Body of pancreas (tissue), 4 donors: ENCODE measurements around the gene PDZD2. TPM values are rescaled to one million over a fixed set of nuclear protein-coding genes. Genes with fewer than 3 reads are reported as not detected.

Experiments used
- ATAC-seq: fragments of 150-250 bp; one replicate; pipeline ENCODE4 v1.9.1; 2016
- DNase-seq, 4 donors: peaks; one replicate each; pipeline ENCODE4 v3.0.0-alpha.2; 2019
- H3K27ac ChIP-seq, 4 donors: fragments of 200-600 bp; sonication (generic); 1 replicate in 3 of 4; 2 replicates in 1 of 4; pipeline versions ENCODE4 v1.5.1 to v1.6.1; 2016 to 2019; ENCODE audit warnings: mild to moderate bottlenecking in 1 of 4, mixed read lengths in 1 of 4, moderate library complexity in 1 of 4
- H3K27me3 ChIP-seq, 2 donors: fragments of 200-600 bp; sonication (generic); one replicate each; pipeline ENCODE4 v1.6.0; 2016; ENCODE audit warnings: mild to moderate bottlenecking in 1 of 2
- H3K36me3 ChIP-seq, 2 donors: fragments of 200-600 bp; sonication (generic); replicated peaks in 1 of 2; 2 replicates each; pipeline ENCODE4 v1.5.1; 2016; ENCODE audit warnings: low read depth in 2 of 2; ENCODE audit not compliant: insufficient read depth in 1 of 2
- H3K4me1 ChIP-seq: fragments of 200-600 bp; sonication (generic); one replicate; pipeline ENCODE4 v1.6.0; 2016
- H3K4me3 ChIP-seq, 2 donors: fragments of 200-600 bp; sonication (generic); 1 replicate in 1 of 2; 2 replicates in 1 of 2; pipeline ENCODE4 v1.5.1; 2016 to 2019
- H3K9me3 ChIP-seq, 3 donors: fragments of 200-600 bp; sonication (generic); 1 replicate in 2 of 3; 2 replicates in 1 of 3; pipeline ENCODE4 v1.5.1; 2016
- CTCF ChIP-seq, 7 experiments: fragments of 450-650 bp in 4 of 7; fragments of 200-600 bp in 3 of 7; sonication (generic) in 3 of 7; IDR thresholded peaks; one replicate each; pipeline ENCODE4 v1.5.1; 2016 to 2019; ENCODE audit warnings: antibody characterized with exemption in 7 of 7
- POLR2A ChIP-seq, 3 donors: fragments of 450-650 bp; IDR thresholded peaks; one replicate each; pipeline ENCODE4 v1.6.1; 2016; ENCODE audit warnings: antibody characterized with exemption in 3 of 3, mild to moderate bottlenecking in 2 of 3
- WGBS, 2 donors: methylation state at CpG; one replicate each; pipeline ENCODE4 v1.1.5; 2017; 5-methylcytosine and 5-hydroxymethylcytosine counted together
- intact Hi-C: fragments of 100-400 bp; cut with DNase I; formaldehyde crosslinking; loops from one replicate; pipeline ENCODE4 v1.15.1; 2023
- total RNA-seq, 2 donors: library from RNA; depleted of rRNA; stranded (reverse); fragments of >200 nt; gene quantifications; one replicate each; pipeline ENCODE4 v1.1.0, GENCODE V29; 2016

PDZD2 gene
- total RNA-seq, 2 donors from 2014 or later, result 3.9 to 12.9 TPM

GRCh38 chr5:31702712-31703111 is 63.8 kb downstream of the PDZD2 start:
- Histone ChIP-seq H3K4me1 (no peaks in the 10 kb centered on the region), H3K4me3 (no peak overlapping the region), H3K9me3 (no peaks in the 10 kb centered on the region), H3K27ac (no peak overlapping the region), H3K27me3 (no peaks in the 10 kb centered on the region), H3K36me3 (no peaks in the 10 kb centered on the region)
- DNase-seq (no peak), ATAC-seq (no peak)
- intact Hi-C loops, result no loop called here
- WGBS, 2 donors, result 46 to 55% methylated on average over 2 of the region's 2 CpGs
- no peak for TF ChIP-seq POLR2A (IDR thresholded peaks at IDR 0.05)
- TF ChIP-seq CTCF (IDR thresholded peaks at IDR 0.05), result no peak

- ATAC-seq (no peak), DNase-seq (no peak)
- WGBS, 2 donors, result 63 to 64% methylated on average over 1 of the region's 1 CpG
- Histone ChIP-seq H3K9me3 (no peaks in the 10 kb centered on the region), H3K27ac (no peak overlapping the region), H3K4me3 (no peak overlapping the region), H3K36me3 (no peaks in the 10 kb centered on the region), H3K27me3 (no peaks in the 10 kb centered on the region), H3K4me1 (no peaks in the 10 kb centered on the region)
- intact Hi-C loops, result no loop called here
- TF ChIP-seq POLR2A (IDR thresholded peaks at IDR 0.05), result no peak
- no peak for TF ChIP-seq CTCF (IDR thresholded peaks at IDR 0.05)
These were observed 64.8 kb downstream of the PDZD2 start for GRCh38 chr5:31703757-31704156.

- TF ChIP-seq CTCF (IDR thresholded peaks at IDR 0.05), result no peak
- TF ChIP-seq POLR2A (IDR thresholded peaks at IDR 0.05), result no peak
- H3K36me3 ChIP-seq, result no peaks in the 10 kb centered on the region
- DNase-seq (no peak), ATAC-seq (no peak)
- H3K27me3 ChIP-seq, result no peaks in the 10 kb centered on the region
- intact Hi-C loops, result no loop called here
- H3K4me3 ChIP-seq, result no peak overlapping the region
- H3K4me1 ChIP-seq, result no peaks in the 10 kb centered on the region
- H3K9me3 ChIP-seq, result no peaks in the 10 kb centered on the region
- no peak overlapping the region for H3K27ac ChIP-seq
- WGBS, 2 donors, result 66 to 75% methylated on average over 4 of the region's 4 CpGs
These were observed 67.3 kb downstream of the PDZD2 start for GRCh38 chr5:31706186-31706585.

GRCh38 chr5:31707329-31707728 is 68.4 kb downstream of the PDZD2 start:
- Histone ChIP-seq H3K4me1 (no peaks in the 10 kb centered on the region), H3K27ac (no peak overlapping the region), H3K36me3 (no peaks in the 10 kb centered on the region), H3K4me3 (no peak overlapping the region), H3K9me3 (no peaks in the 10 kb centered on the region), H3K27me3 (no peaks in the 10 kb centered on the region)
- 66 to 83% methylated on average over 4 of the region's 4 CpGs for WGBS, 2 donors
- intact Hi-C loops, result no loop called here
- no peak for DNase-seq
- no peak for TF ChIP-seq CTCF (IDR thresholded peaks at IDR 0.05)
- no peak for TF ChIP-seq POLR2A (IDR thresholded peaks at IDR 0.05)
- ATAC-seq, result no peak

GRCh38 chr5:31708089-31708488 is 69.2 kb downstream of the PDZD2 start:
- no peak for DNase-seq
- intact Hi-C loops, result no loop called here
- Histone ChIP-seq H3K27ac (no peak overlapping the region), H3K4me1 (no peaks in the 10 kb centered on the region), H3K27me3 (no peaks in the 10 kb centered on the region), H3K4me3 (no peak overlapping the region), H3K9me3 (no peaks in the 10 kb centered on the region), H3K36me3 (no peaks in the 10 kb centered on the region)
- 62 to 66% methylated on average over 5 of the region's 5 CpGs for WGBS, 2 donors
- ATAC-seq, result no peak
- TF ChIP-seq POLR2A (IDR thresholded peaks at IDR 0.05), result no peak
- TF ChIP-seq CTCF (IDR thresholded peaks at IDR 0.05), result no peak
